HL-60 (cell line): Measurements from ENCODE around the gene SLC22A13.

Experiments used
- CTCF ChIP-seq: IDR thresholded peaks from one replicate; pipeline ENCODE4 v1.5.1; 2011; ENCODE audit warnings: low read length, control low read depth, inconsistent platforms; ENCODE audit not compliant: insufficient read depth
- GABPA ChIP-seq: IDR thresholded peaks from 2 replicates; pipeline ENCODE4 v1.6.1; 2012; ENCODE audit warnings: low read depth
- POLR2AphosphoS5 ChIP-seq: IDR thresholded peaks from 2 replicates; pipeline ENCODE4 v1.6.1; 2012; ENCODE audit warnings: low read depth
- REST ChIP-seq: IDR thresholded peaks from 2 replicates; pipeline ENCODE4 v1.6.1; 2012; ENCODE audit warnings: low read depth; ENCODE audit not compliant: insufficient replicate concordance

- TF ChIP-seq POLR2AphosphoS5 = no peak
- no peak for TF ChIP-seq CTCF
- no peak for TF ChIP-seq GABPA
- TF ChIP-seq REST = no peak
Measured at GRCh38 chr3:38283810-38284755, 18.5 kb downstream of the SLC22A13 start.
